Measurements from ENCODE around the gene INPP5A. TPM values are rescaled to one million over a fixed set of nuclear protein-coding genes. Genes with fewer than 3 reads are reported as not detected.

INPP5A gene
- polyA plus RNA-seq, 10 donors: 41.4 to 53.2 (median 47.6) TPM

GRCh38 chr10:132656283-132657126, 118.9 kb downstream of the INPP5A start:
- no peak for DNase-seq

GRCh38 chr10:132657127-132657706, 119.6 kb downstream of the INPP5A start:
- DNase-seq: no peak

GRCh38 chr10:132657748-132658147, 120.2 kb downstream of the INPP5A start:
- no peak for DNase-seq

DNA sequence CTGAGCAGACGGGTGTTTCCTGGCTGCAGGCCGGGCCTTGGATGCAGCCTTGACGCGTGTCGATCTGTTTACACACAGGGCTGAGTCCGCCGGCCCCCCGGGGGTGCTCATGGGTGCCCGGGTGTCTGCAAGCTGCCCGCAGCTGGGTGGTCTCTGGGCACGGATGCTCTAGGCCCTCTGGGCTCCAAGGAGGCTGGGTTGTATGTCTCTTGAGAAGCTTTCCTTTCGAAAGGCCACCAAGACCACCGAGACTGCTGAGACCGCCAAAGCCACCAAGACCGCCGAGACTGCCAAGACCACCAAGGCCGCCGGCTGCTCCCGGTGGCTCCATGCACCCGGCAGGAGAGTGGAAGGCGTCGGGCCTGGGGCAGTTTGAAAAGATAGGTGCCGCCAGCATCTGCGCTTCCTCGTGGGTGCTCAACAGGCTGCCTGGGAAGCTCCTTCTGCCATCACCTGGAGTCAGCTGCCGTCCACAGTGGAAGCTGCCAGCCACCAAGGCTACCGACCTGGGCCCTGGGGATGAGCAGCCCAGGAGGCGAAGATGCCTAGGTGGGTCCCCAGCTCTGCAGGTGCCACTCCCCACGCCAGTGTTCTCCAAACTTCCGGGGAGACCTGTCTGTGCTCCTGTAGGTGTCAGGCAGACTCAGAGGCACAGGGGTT, 121.1 kb downstream of the INPP5A start:
- no peak for DNase-seq

DNA sequence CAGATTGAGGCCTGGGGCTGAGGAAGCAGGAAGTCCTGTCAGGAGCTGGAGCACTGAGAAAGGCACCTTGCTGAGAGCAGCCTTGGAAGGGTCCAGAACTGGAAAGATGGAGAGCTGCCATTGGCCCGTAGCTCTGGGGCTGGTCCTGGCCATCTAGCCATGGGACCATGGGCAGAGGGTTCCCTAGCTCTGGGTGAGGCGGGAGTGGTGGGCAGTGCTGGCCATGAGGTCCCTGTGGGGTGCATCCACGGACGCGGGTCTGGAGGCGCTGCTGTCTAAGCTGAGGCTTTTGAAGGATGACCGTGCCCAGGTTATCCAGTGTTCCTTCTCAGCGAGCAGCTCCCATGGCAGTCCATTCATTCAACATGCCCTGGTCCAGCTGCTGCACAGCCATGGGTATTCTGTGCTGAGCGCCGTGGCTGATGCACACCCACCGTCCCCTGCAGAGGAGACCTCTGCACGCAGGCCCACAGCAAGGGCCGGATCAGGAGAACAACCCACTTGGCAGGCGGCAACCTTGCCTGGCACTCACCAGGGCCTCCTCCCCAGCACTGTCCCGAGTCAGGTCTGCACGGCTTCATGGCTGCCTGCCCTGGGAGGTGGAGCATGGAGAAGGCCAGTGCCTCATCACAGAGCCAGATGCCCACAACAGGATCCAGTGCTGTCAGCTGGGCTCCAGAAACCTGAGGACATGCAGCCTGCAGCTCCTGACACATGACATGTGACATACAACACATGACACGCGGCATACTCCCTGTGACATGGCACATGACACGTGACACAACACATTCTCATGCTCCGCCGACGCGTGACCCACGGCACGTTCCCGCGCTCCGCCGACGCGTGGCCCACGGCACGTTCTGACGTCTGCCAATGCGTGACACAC, 121.9 kb downstream of the INPP5A start:
- no peak for DNase-seq

- DNase-seq: no peak
Observed at GRCh38 chr10:132660385-132660784, 122.8 kb downstream of the INPP5A start.

DNA sequence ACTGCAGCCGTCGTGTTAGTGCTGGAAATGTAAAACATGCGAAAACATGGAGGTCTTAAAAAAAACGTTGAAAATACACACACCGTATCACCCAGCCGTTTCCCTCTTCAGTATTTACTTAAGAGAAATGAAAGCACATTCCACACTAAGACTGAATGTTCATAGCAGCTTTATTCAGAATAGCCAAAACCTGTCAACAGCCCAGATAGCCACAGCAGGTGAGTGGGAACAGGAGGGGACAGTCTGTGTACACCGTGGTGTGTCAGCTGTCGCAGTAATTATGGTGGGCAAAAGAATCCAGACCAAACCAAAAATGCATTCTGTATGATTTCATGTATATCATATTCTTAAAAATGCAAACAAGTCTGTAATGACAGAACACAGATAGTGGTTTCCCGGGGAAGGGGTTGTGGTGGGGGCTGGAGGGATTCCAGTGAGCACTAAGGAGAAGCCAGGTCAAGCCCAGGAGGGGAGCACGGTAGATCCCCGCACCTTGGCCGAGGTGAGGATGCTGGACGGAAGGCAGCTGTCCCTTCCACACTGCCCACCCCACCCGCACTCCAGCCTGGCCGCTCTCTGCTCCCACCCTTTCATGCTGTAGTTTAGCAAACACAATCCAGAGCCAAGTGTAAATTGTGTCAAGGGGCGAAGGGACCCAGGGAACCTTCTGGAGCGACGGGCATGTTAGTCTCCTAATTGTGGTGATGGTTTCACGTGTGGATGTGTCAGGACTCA, 124.8 kb downstream of the INPP5A start:
- DNase-seq: no peak

GRCh38 chr10:132663666-132664365, 126.2 kb downstream of the INPP5A start:
- no peak for DNase-seq

DNA sequence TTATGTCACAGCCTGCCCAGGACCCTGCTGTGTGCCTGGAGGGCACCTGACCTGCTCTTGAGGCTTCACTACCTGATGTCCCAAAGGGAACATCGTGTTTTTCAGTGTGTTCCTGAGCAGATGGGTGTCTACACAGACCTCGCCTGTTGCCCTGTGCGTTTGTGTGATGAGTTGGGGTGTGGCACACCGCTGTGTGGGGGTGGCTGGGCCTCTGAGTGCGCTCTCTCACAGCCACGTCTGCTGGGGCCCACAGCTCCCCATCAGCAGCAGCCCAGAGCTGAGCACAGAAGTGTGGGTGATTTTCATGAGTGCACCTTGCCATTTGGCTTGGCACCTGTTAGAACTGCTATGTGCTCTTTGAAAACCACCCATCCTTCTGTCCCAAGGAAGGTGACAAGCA, 126.8 kb downstream of the INPP5A start:
- no peak for DNase-seq

DNA sequence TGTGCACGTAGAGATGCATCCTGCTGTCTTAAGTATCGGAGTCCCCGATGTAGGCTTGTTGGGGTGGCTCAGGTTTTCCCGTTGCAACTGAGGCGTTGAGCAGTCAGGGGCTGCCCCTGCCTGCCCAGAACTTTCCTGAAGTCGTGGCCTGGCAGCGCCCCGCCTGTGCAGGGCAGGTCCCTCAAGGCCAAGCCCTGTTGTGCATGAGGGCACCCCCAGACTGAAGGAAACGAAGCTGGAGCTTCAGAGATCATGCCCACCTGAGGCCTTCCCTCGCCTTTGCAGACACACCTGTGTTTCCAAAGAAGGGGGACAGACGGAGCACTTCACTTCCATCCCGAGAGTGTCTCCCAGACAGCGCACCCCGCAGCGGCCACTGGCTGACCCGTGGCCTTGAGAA, 127.3 kb downstream of the INPP5A start:
- no peak for DNase-seq

- DNase-seq: peak in 2 of 3 donors; percentile 26 to 84
Observed at GRCh38 chr10:132665946-132666704, 128.5 kb downstream of the INPP5A start.

- DNase-seq: peak in 1 of 3 donors; percentile 53
Observed at GRCh38 chr10:132666705-132667341, 129.2 kb downstream of the INPP5A start.

DNA sequence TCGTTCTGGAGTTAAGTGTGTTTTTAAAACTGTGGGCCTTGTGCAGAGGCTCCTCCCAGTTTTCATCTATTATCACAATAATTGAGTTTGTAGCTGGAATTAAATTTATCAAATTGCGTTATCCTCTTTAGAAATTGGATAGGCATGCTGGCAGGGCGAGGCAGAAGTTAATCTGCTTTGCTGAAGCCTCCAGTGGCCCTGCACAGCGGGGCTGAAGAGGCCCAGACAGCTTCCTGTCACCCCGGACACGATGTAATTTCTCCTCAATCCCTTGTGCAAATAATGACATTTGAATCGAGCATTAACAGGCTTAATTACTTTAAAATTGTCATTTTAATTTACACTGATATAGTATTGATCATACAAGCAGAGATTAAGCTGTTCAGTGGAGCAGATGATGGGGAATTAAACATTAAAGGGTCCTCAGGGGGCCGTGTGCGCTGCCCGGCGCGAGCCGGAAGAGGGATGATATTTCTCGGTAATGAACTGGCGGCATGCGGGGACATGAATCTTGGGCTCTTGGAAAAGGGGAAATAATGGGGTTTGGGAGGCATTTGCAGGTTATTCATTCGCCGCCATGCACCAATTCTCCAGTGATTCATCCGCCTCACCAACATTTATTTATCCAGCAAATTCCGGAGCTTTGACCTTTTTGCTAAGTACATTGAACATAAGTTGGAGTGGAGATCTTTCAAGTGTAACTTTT, 129.9 kb downstream of the INPP5A start:
- DNase-seq: no peak

DNA sequence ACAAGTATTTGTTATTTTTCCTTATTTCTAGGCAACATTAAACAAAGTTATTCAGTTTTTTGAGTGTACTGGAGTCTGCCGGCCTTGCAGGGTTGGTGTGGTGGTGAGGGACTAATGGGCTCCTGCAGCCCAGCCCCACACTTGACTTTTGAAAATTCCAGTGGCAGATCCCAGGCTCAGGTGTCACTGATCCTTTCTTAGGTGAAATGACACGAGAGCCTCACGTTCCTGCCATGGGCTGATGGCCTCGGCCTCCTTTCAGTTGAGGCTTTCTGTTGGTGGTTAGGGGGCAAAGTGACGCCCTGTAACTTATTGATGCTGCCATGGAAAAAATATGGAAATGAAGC, 130.4 kb downstream of the INPP5A start:
- no peak for DNase-seq

DNA sequence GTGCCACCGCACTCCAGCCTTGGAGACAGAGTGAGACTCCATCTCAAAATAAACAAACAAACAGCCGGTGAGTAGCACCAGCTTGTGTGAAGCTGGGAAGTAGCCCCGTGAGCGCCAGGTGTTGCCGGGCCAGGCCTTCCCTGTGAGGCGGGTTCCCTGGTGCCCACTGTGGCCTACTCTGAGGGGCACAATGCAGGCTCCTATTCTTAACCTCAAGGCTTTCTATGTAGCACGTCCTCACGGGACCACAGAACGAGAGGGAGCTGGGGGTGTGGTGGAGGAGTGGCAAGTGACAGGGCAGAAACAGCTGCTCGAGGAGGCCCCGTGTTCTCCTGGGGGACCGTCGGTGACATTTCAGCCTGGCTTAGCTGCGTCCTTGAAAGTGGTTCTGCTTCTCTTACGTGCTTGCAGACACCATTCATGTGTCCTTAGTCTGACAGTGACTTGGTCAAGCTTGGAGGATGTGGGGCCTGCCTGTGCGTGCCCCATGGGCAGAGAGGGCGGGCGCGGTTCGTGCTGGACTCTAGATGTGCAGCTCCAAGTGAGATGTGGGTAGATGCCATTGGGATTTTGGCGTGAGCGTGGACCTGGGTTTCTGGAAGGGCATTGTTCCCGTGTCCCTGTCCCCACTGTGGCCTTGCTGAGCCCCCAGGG, 131.7 kb downstream of the INPP5A start:
- DNase-seq: peak in 2 of 3 donors; percentile 17 to 35

GRCh38 chr10:132670546-132671227, 133.1 kb downstream of the INPP5A start:
- no peak for DNase-seq
